Activated B cell treated with CpG ODN at 0.5 μM for 24 hours (primary cell): ENCODE measurements around the gene RERE. TPM values are rescaled to one million over a fixed set of nuclear protein-coding genes. Genes with fewer than 3 reads are reported as not detected.
"Not testable (repeated sequence)": the region's sequence is repeated elsewhere in the genome, so short reads cannot be mapped to it uniquely, and the experiment has no call there.

Experiments
- ATAC-seq: fragments of 200-7000 bp; cut with Tn5 transposase; one replicate; pipeline ENCODE4 v1.10.0; 2021; ENCODE audit warnings: low read depth, mild to moderate bottlenecking, moderate library complexity
- CTCF ChIA-PET: fragments of 350-600 bp; sonication (Branson Sonifier 250); formaldehyde crosslinking; loops from one replicate; lab custom pipeline; 2021; ENCODE audit warnings: antibody characterized with exemption; lab: Charles Lee
- POLR2A ChIA-PET: fragments of 350-600 bp; sonication (Branson Sonifier 250); formaldehyde crosslinking; loops from one replicate; lab custom pipeline; 2021; ENCODE audit warnings: antibody characterized with exemption; lab: Charles Lee
- DNase-seq: peaks from one replicate; pipeline ENCODE4 v3.0.0; 2022
- H3K27ac Mint-ChIP-seq: one replicate; pipeline ENCODE4 v1.8.0; 2020; ENCODE audit warnings: mixed read lengths
- H3K27me3 Mint-ChIP-seq: one replicate; pipeline ENCODE4 v1.8.0; 2021; ENCODE audit warnings: mixed read lengths
- H3K36me3 Mint-ChIP-seq: one replicate; pipeline ENCODE4 v1.8.0; 2021; ENCODE audit warnings: low read depth, mixed read lengths
- H3K4me1 Mint-ChIP-seq: one replicate; pipeline ENCODE4 v1.8.0; 2021; ENCODE audit warnings: mixed read lengths
- H3K4me3 Mint-ChIP-seq: one replicate; pipeline ENCODE4 v1.8.0; 2020; ENCODE audit warnings: mild to moderate bottlenecking, mixed read lengths
- H3K9me3 Mint-ChIP-seq: one replicate; pipeline ENCODE4 v1.8.0; 2020; ENCODE audit warnings: mixed read lengths
- CTCF ChIP-seq: fragments of 200-600 bp; IDR thresholded peaks from one replicate; pipeline ENCODE4 v1.8.0; 2022; ENCODE audit warnings: antibody characterized with exemption, mild to moderate bottlenecking
- intact Hi-C: fragments of 100-400 bp; cut with micrococcal nuclease; formaldehyde crosslinking; loops from one replicate; pipeline ENCODE4 v1.15.1; 2024
- total RNA-seq: library from RNA; stranded (reverse); gene quantifications from 2 replicates; pipeline ENCODE4 v1.2.3, GENCODE V29; 2022

Gene RERE
- total RNA-seq, 1 donor from 2014 or later = 98.8 TPM

- Mint-ChIP-seq H3K36me3 (peaks cover 31% of the 10 kb centered on the region), H3K9me3 (no peaks in the 10 kb centered on the region), H3K4me1 (peaks cover 38% of the 10 kb centered on the region), H3K27ac (no peak overlapping the region), H3K4me3 (no peak overlapping the region), H3K27me3 (no peaks in the 10 kb centered on the region)
- no peak for ATAC-seq
- TF ChIP-seq CTCF = no peak
- POLR2A ChIA-PET = interaction anchor here (1.6 kb wide), 1 partner anchor 10 kb away, joined by 4 read pairs; no protein-coding TSS in a partner anchor
- no peak for DNase-seq
- intact Hi-C loops = loop anchor here (5.0 kb wide), 1 partner anchor 34 kb away; no protein-coding TSS in a partner anchor
- CTCF ChIA-PET = no interaction called here
These were observed 361.0 kb downstream of the RERE start for GRCh38 chr1:8456308-8456912.

- ATAC-seq (no peak), DNase-seq (no peak)
- Mint-ChIP-seq H3K36me3 (peaks cover 27% of the 10 kb centered on the region), H3K27ac (no peak overlapping the region), H3K9me3 (no peaks in the 10 kb centered on the region), H3K4me1 (peaks cover 35% of the 10 kb centered on the region), H3K27me3 (no peaks in the 10 kb centered on the region), H3K4me3 (no peak overlapping the region)
- ChIA-PET POLR2A (no interaction called here), CTCF (no interaction called here)
- TF ChIP-seq CTCF = no peak
- intact Hi-C loops = loop anchor here (5.0 kb wide), 1 partner anchor 34 kb away; no protein-coding TSS in a partner anchor
These were observed 361.6 kb downstream of the RERE start for GRCh38 chr1:8455700-8456307.

GRCh38 chr1:8450312-8450711 is 367.1 kb downstream of the RERE start:
- Mint-ChIP-seq H3K4me3 (no peak overlapping the region), H3K36me3 (peaks cover 30% of the 10 kb centered on the region), H3K27me3 (no peaks in the 10 kb centered on the region), H3K9me3 (no peaks in the 10 kb centered on the region), H3K27ac (no peak overlapping the region), H3K4me1 (peaks cover 2% of the 10 kb centered on the region)
- DNase-seq (no peak), ATAC-seq (no peak)
- POLR2A ChIA-PET = interaction anchor here (1.0 kb wide), 1 partner anchor 26 kb away, joined by 3 read pairs; no protein-coding TSS in a partner anchor
- CTCF ChIA-PET = interaction anchor here (0.7 kb wide), 1 partner anchor 22 kb away, joined by 3 read pairs; no protein-coding TSS in a partner anchor
- intact Hi-C loops = no loop called here
- TF ChIP-seq CTCF = no peak

- ChIA-PET CTCF (no interaction called here), POLR2A (interaction anchor here (0.7 kb wide), 1 partner anchor 77 kb away, joined by 3 read pairs; no protein-coding TSS in a partner anchor)
- Mint-ChIP-seq H3K9me3 (no peaks in the 10 kb centered on the region), H3K36me3 (peaks cover 32% of the 10 kb centered on the region), H3K27me3 (no peaks in the 10 kb centered on the region), H3K27ac (no peak overlapping the region), H3K4me1 (peaks cover 2% of the 10 kb centered on the region), H3K4me3 (no peak overlapping the region)
- intact Hi-C loops = no loop called here
- ATAC-seq (no peak), DNase-seq (no peak)
- no peak for TF ChIP-seq CTCF
These were observed 368.4 kb downstream of the RERE start for GRCh38 chr1:8448911-8449661.

GRCh38 chr1:8448505-8448904 is 368.9 kb downstream of the RERE start:
- not testable (repeated sequence) for H3K4me3 Mint-ChIP-seq, H3K27ac Mint-ChIP-seq, H3K9me3 Mint-ChIP-seq

More at GRCh38 chr1:8448505-8448904, 368.9 kb downstream of the RERE start:
- H3K4me1 Mint-ChIP-seq, H3K27me3 Mint-ChIP-seq, CTCF ChIA-PET, DNase-seq, ATAC-seq, intact Hi-C loops: not testable (repeated sequence)
- H3K36me3 Mint-ChIP-seq = peaks cover 30% of the 10 kb centered on the region
- POLR2A ChIA-PET = interaction anchor here (0.7 kb wide), 1 partner anchor 78 kb away, joined by 3 read pairs; no protein-coding TSS in a partner anchor
